ENCODE measurements around the gene FRY.
"Not testable (repeated sequence)": the region's sequence is repeated elsewhere in the genome, so short reads cannot be mapped to it uniquely, and the experiment has no call there.

- TF ChIP-seq CTCF (IDR thresholded peaks at IDR 0.05 in 8 of 11, conservative IDR thresholded peaks at IDR 0.05 in 3 of 11); POLR2A (IDR thresholded peaks at IDR 0.05): not testable (repeated sequence)
Observed at GRCh38 chr13:32057325-32057724, 25.8 kb downstream of the FRY start.
